GM12878 (cell line): Measurements from ENCODE around the gene PAX2. TPM values are rescaled to one million over a fixed set of nuclear protein-coding genes. Genes with fewer than 3 reads are reported as not detected.

Experiments used
- ATAC-seq: fragments of 200-7000 bp; cut with Tn5 transposase; 3 replicates; pipeline ENCODE4 v1.9.1; 2020; ENCODE audit warnings: mild to moderate bottlenecking, moderate library complexity
- BruUV-seq: library from RNA; stranded (reverse); fragments of 400-500 nt; replicated peaks from 2 replicates; lab custom pipeline; 2021; lab: Mats Ljungman, UMichigan
- CTCF ChIA-PET: fragments of 300-600 bp; sonication (Branson Sonifier 250); formaldehyde crosslinking; extraction: SDS; loops from one replicate; lab custom pipeline; 2021; ENCODE audit warnings: inconsistent platforms; lab: Yijun Ruan, JAX
- POLR2A ChIA-PET: fragments of 350-600 bp; formaldehyde crosslinking; extraction: SDS; loops from one replicate; lab custom pipeline; 2021; ENCODE audit warnings: inconsistent platforms; lab: Charles Lee
- RAD21 ChIA-PET: fragments of 300-600 bp; sonication (Branson Sonifier 250); formaldehyde crosslinking; loops from one replicate; lab custom pipeline; 2023; ENCODE audit warnings: antibody characterized with exemption; ENCODE audit not compliant: unreplicated experiment; lab: Charles Lee
- SMC1A ChIA-PET: fragments of 300-600 bp; sonication (Branson Sonifier 250); formaldehyde crosslinking; loops from one replicate; lab custom pipeline; 2023; ENCODE audit not compliant: unreplicated experiment, uncharacterized antibody; lab: Charles Lee
- DNase-seq: peaks from one replicate; pipeline ENCODE4 v3.0.0-alpha.2; 2011; ENCODE audit warnings: low read depth, low spot score
- FAIRE-seq: peaks from 3 replicates; lab custom pipeline; 2011; peaks lifted over from hg19 to GRCh38; lab: Jason Lieb, UNC
- H2AFZ ChIP-seq: 2 replicates; pipeline ENCODE4 v1.6.0; 2011; ENCODE audit warnings: low read depth, low read length, control low read depth; ENCODE audit not compliant: control insufficient read depth
- H3K27ac ChIP-seq: 2 replicates; pipeline ENCODE4 v1.5.1; 2011; ENCODE audit warnings: control low read depth; ENCODE audit not compliant: control insufficient read depth, insufficient read depth
- H3K27me3 ChIP-seq, 2 experiments: replicated peaks in 1 of 2; 2 replicates each; pipeline versions ENCODE4 v1.6.0 to v1.6.1; 2011; ENCODE audit warnings: low read length in 1 of 2; ENCODE audit not compliant: control insufficient read depth in 2 of 2, insufficient read depth in 2 of 2
- H3K36me3 ChIP-seq, 2 experiments: 2 replicates each; pipeline ENCODE4 v1.5.1; 2011; ENCODE audit warnings: low read length in 1 of 2; ENCODE audit not compliant: control insufficient read depth in 2 of 2, insufficient read depth in 2 of 2
- H3K4me1 ChIP-seq: 2 replicates; pipeline ENCODE4 v1.6.1; 2011; ENCODE audit warnings: mild to moderate bottlenecking, low read length, moderate library complexity, mixed read lengths; ENCODE audit not compliant: control insufficient read depth, insufficient read depth
- H3K4me2 ChIP-seq: 2 replicates; pipeline ENCODE4 v1.6.0; 2011; ENCODE audit warnings: control low read depth; ENCODE audit not compliant: control insufficient read depth, insufficient read depth
- H3K4me3 ChIP-seq: fragments of 200-600 bp; sonication (generic); 2 replicates; pipeline ENCODE4 v1.5.1; 2016
- H3K79me2 ChIP-seq: 2 replicates; pipeline ENCODE4 v1.6.0; 2011; ENCODE audit warnings: low read length; ENCODE audit not compliant: control insufficient read depth, insufficient read depth
- H3K9ac ChIP-seq: 2 replicates; pipeline ENCODE4 v1.8.0; 2011; ENCODE audit warnings: low read length, control low read depth, mixed read lengths; ENCODE audit not compliant: control insufficient read depth, insufficient read depth
- H3K9me3 ChIP-seq: replicated peaks from 3 replicates; pipeline ENCODE4 v1.5.1; 2011; ENCODE audit warnings: mild to moderate bottlenecking, low read length; ENCODE audit not compliant: control insufficient read depth, insufficient read depth
- H4K20me1 ChIP-seq: 2 replicates; pipeline ENCODE4 v1.6.0; 2011; ENCODE audit not compliant: control insufficient read depth, insufficient read depth
- ASH2L ChIP-seq: fragments of 300-600, 200-600 bp; sonication (generic); IDR thresholded peaks from 2 replicates; pipeline ENCODE4 v1.6.1; 2017; ENCODE audit warnings: low read depth, mild to moderate bottlenecking, borderline replicate concordance
- HDGF ChIP-seq: fragments of 450-650 bp; IDR thresholded peaks from 2 replicates; pipeline ENCODE4 v1.6.1; 2016; ENCODE audit warnings: antibody characterized with exemption
- IKZF2 ChIP-seq, 2 experiments: fragments of 450-650 bp; IDR thresholded peaks; 2 replicates each; pipeline ENCODE4 v1.6.1; 2017; ENCODE audit warnings: mild to moderate bottlenecking in 2 of 2, moderate library complexity in 2 of 2
- ZNF207 ChIP-seq: fragments of 450-650 bp; IDR thresholded peaks from 2 replicates; pipeline ENCODE4 v1.6.1; 2014; ENCODE audit warnings: antibody characterized with exemption, mild to moderate bottlenecking, borderline replicate concordance
- WGBS: methylation state at CpG from one replicate; pipeline ENCODE4 v1.1.6; 2016; ENCODE audit warnings: low lambda C conversion rate; ENCODE audit not compliant: insufficient replicate concordance, insufficient coverage; ENCODE audit errors: missing lambda C conversion rate; 5-methylcytosine and 5-hydroxymethylcytosine counted together
- in situ Hi-C: fragments of 300-500 bp; cut with MboI; formaldehyde crosslinking; loops from 9 replicates; pipeline ENCODE4 v1.14.3; 2018; ENCODE audit warnings: mixed read lengths
- intact Hi-C: fragments of 100-400 bp; cut with micrococcal nuclease; formaldehyde crosslinking; loops from one replicate; pipeline ENCODE4 v1.14.2; 2022; ENCODE audit not compliant: unreplicated experiment
- polyA plus RNA-seq, 11 experiments: library from polyadenylated mRNA; depleted of rRNA in 4 of 11; unstranded in 6 of 11; stranded (reverse) in 5 of 11; fragments of >200 nt; fragmentation: Nextera tagmentation in 4 of 11; fragmentation: Illumina TruSeq in 1 of 11; extraction: Ambion mirVana in 4 of 11; extraction: Trizol in 1 of 11; gene quantifications; 1 replicate in 1 of 11; 2 replicates in 10 of 11; pipeline versions ENCODE4 v1.2.1 to v1.2.3, GENCODE V29; 2011 to 2016; ENCODE audit warnings: inconsistent platforms in 2 of 11, missing spikeins in 2 of 11, low read depth in 1 of 11
- total RNA-seq, 4 experiments: library from RNA; depleted of rRNA in 3 of 4; stranded (reverse); fragments of >200 nt in 3 of 4; fragmentation: Illumina TruSeq in 1 of 4; extraction: Trizol in 1 of 4; gene quantifications; 2 replicates each; pipeline versions ENCODE4 v1.2.1 to v1.2.3, GENCODE V29; 2013 to 2021
- TF ChIP-seq, protein P1 (sequence below): IDR thresholded peaks from 2 replicates; pipeline ENCODE4 v1.6.1; 2011; ENCODE audit warnings: borderline replicate concordance, low read depth, mild to moderate bottlenecking, moderate library complexity, low read length; ENCODE audit not compliant: insufficient read depth, poor library complexity, severe bottlenecking
- TF ChIP-seq, protein P2 (sequence below): IDR thresholded peaks from 2 replicates; pipeline ENCODE4 v1.6.1; 2011; ENCODE audit warnings: low read depth, low read length, improper control_type of control experiment, borderline replicate concordance
- TF ChIP-seq, protein P3 (sequence below): fragments of 450-650 bp; formaldehyde crosslinking; IDR thresholded peaks from 2 replicates; pipeline ENCODE4 v1.4.0; 2022; ENCODE audit warnings: mild to moderate bottlenecking, moderate library complexity

Gene PAX2
- total and polyA plus RNA-seq, 10 of the 15 experiments (the other 5 are each of a cell fraction or from before 2014, with no cell fraction given) = not detected

DNA sequence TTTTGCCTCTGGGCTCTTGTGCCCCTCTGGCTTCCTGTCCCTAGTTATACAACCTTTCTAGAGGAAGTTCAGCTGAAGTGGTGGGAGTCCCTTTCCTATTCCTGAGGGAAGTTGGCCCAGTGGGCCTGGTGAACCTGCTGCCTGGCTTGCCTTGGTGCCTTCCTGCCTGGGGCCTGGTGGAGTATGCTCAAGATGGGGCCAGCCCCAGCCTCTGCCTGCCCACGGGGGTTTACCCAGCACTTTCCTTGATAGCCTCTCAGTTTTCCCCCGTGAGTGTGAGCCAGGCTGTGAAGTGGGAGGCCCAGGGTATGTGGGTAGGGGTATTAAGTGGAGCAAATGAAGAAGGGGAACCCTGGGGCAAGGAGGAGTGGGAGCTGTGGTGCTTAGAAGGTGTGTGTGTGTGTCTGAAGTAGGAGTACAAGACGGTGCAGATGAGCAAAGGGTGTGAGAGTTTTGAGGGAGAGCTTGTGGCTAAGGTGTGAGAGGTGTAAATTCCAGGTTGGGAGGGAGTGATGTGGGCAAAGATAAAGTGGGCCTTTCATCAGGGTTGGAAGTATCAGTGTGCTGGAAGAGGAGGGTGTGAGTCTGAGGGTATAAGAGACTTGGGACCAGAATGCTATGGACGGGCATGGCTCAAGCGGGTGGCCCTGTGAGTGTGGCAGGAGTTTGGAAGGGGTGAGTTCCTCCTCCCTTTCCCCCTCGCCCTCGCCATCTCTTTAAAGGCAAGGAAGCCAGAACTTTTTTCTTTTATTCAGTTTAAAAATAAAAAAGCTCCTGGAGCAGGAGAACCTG, 10.9 kb upstream of the PAX2 start:
- BruUV-seq = no TSS peak
- TF ChIP-seq IKZF2 (IDR thresholded peaks at IDR 0.05) (0 out of 4 replicates have a peak, but pooled peaks of 1 of the 2 experiments have one; percentile 16), HDGF (0 out of 2 replicates have a peak, but pooled peaks have one; percentile 39)
- TF ChIP-seq, protein P1, sequence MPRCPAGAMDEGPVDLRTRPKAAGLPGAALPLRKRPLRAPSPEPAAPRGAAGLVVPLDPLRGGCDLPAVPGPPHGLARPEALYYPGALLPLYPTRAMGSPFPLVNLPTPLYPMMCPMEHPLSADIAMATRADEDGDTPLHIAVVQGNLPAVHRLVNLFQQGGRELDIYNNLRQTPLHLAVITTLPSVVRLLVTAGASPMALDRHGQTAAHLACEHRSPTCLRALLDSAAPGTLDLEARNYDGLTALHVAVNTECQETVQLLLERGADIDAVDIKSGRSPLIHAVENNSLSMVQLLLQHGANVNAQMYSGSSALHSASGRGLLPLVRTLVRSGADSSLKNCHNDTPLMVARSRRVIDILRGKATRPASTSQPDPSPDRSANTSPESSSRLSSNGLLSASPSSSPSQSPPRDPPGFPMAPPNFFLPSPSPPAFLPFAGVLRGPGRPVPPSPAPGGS = no peak
- TF ChIP-seq, all 136 proteins: peak for 2
- H3K4me1 ChIP-seq = peaks cover 11% of the 10 kb centered on the region
- ATAC-seq (no peak), DNase-seq (no peak), FAIRE-seq (no peak)
- no peak overlapping the region for H3K4me3 ChIP-seq
- ChIA-PET SMC1A (no interaction called here), CTCF (interaction anchor here (1.3 kb wide), 1 partner anchor 9 kb away, joined by 4 read pairs; no protein-coding TSS in a partner anchor), POLR2A (no interaction called here), RAD21 (no interaction called here)
- H3K36me3 ChIP-seq = no peaks in the 10 kb centered on the region
- 32% methylated on average over 7 of the region's 7 CpGs for WGBS
- no peak overlapping the region for H3K27ac ChIP-seq
- H4K20me1 ChIP-seq = no peaks in the 10 kb centered on the region; the same call in 1 of the 2 replicates
- intact Hi-C loops = no loop called here
- H3K27me3 ChIP-seq = peaks cover 20 to 37% of the 10 kb centered on the region in 2 experiments
- H2AFZ ChIP-seq = no peak overlapping the region
- no peaks in the 10 kb centered on the region for H3K79me2 ChIP-seq
- in situ Hi-C loops = no loop called here
- H3K9me3 ChIP-seq = no peaks in the 10 kb centered on the region
- no peak overlapping the region for H3K4me2 ChIP-seq
- no peak overlapping the region for H3K9ac ChIP-seq

DNA sequence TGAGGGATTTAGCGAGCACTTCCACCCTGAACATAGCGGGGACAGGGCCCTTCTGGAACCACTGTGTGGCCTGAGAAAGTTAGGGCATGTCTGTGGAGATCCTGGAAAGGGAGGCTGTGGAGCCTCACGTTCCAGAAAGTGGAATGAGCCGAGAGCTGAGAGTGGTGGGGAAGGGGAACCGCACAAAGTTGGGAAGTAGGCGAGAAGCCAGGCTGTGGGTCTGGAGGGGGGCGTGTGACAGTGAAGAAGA, 10.4 kb upstream of the PAX2 start:
- no peak overlapping the region for H2AFZ ChIP-seq
- H4K20me1 ChIP-seq = no peaks in the 10 kb centered on the region; the same call in 1 of the 2 replicates
- no peaks in the 10 kb centered on the region for H3K36me3 ChIP-seq
- ChIA-PET CTCF (interaction anchor here (1.3 kb wide), 1 partner anchor 8 kb away, joined by 4 read pairs; no protein-coding TSS in a partner anchor), SMC1A (no interaction called here)
- H3K9ac ChIP-seq = no peak overlapping the region
- ATAC-seq = no peak
- peaks cover 11% of the 10 kb centered on the region for H3K4me1 ChIP-seq
- in situ Hi-C loops = no loop called here
- TF ChIP-seq, protein P2, sequence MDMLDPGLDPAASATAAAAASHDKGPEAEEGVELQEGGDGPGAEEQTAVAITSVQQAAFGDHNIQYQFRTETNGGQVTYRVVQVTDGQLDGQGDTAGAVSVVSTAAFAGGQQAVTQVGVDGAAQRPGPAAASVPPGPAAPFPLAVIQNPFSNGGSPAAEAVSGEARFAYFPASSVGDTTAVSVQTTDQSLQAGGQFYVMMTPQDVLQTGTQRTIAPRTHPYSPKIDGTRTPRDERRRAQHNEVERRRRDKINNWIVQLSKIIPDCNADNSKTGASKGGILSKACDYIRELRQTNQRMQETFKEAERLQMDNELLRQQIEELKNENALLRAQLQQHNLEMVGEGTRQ = no peak
- TF ChIP-seq, protein P3, sequence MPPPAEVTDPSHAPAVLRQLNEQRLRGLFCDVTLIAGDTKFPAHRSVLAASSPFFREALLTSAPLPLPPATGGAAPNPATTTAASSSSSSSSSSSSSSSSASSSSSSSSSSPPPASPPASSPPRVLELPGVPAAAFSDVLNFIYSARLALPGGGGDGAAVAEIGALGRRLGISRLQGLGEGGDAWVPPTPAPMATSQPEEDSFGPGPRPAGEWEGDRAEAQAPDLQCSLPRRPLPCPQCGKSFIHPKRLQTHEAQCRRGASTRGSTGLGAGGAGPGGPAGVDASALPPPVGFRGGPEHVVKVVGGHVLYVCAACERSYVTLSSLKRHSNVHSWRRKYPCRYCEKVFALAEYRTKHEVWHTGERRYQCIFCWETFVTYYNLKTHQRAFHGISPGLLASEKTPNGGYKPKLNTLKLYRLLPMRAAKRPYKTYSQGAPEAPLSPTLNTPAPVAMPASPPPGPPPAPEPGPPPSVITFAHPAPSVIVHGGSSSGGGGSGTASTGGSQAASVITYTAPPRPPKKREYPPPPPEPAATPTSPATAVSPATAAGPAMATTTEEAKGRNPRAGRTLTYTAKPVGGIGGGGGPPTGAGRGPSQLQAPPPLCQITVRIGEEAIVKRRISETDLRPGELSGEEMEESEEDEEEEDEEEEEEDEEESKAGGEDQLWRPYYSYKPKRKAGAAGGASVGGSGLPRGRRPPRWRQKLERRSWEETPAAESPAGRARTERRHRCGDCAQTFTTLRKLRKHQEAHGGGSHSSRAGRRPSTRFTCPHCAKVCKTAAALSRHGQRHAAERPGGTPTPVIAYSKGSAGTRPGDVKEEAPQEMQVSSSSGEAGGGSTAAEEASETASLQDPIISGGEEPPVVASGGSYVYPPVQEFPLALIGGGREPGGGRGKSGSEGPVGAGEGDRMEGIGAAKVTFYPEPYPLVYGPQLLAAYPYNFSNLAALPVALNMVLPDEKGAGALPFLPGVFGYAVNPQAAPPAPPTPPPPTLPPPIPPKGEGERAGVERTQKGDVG (CRISPR knock-in tag) = no peak
- TF ChIP-seq ZNF207 (no peak), ASH2L (no peak)
- TF ChIP-seq, all 136 proteins: peak for 0
- H3K27me3 ChIP-seq = peaks cover 22 to 38% of the 10 kb centered on the region in 2 experiments
- 48% methylated on average over 7 of the region's 7 CpGs for WGBS
- no peaks in the 10 kb centered on the region for H3K79me2 ChIP-seq
- BruUV-seq = no TSS peak
- no peak for DNase-seq
- ChIA-PET RAD21 (no interaction called here), POLR2A (no interaction called here)
- FAIRE-seq = no peak
- no peak overlapping the region for H3K4me3 ChIP-seq
- intact Hi-C loops = no loop called here
- H3K4me2 ChIP-seq = no peak overlapping the region
- no peaks in the 10 kb centered on the region for H3K9me3 ChIP-seq
- no peak overlapping the region for H3K27ac ChIP-seq
